Stimulated activated CD8-positive, alpha-beta memory T cell treated with anti-CD3 and anti-CD28 coated beads, Interleukin-12 subunit alpha, Interleukin-12 subunit beta, amount 100 ng/mL, for 24 hours (primary cell): Measurements from ENCODE around the gene LPAR6.

Source experiments
- DNase-seq: peaks from one replicate; pipeline ENCODE4 v3.0.0-alpha.2; 2020; ENCODE audit errors: extremely low read depth

The LPAR6 gene

DNA sequence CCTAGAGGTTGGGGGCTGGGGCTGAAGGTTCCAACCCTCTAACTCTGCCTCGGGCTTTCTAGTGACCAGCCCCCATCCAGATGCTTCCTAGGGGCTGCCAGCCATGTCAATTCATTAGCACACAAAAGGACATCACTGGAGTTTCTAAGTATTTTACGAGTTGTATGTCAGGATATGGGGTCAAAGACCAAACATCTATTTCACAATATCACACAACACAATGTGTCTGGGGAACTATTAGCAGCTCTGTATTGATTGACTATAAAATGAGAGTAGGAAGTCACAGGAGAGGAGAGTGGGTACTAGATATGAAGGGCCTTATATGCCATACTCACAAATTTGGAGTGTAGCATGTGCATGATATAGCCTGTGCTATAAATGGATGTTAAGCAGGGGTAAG, 42.1 kb downstream of the LPAR6 start:
- no peak for DNase-seq

DNA sequence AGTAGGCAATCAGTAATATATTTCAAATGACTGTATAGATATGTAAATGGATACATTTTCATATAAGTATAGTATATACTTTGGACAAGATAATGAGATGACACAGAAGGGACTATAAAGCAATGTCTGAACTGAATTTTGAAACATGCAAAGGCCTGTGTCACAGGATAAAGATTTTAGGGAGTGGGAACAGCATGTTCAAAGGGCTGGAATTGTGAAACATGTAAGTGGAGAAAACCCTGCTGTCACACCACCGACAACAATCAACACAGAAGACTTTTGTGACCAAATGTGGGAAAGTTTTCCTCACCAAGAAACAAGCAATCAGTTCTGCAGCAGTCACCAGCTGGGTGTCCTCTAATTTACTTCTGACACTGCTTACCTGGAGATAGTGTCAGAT, 42.9 kb downstream of the LPAR6 start:
- no peak for DNase-seq
